UCSD-AML1 (cell line): ENCODE measurements around the gene DDX10.

Experiments used
- DNase-seq: peaks from one replicate; lab custom pipeline; 2025; ENCODE audit not compliant: unreplicated experiment; lab: John Stamatoyannopoulos, UW

DDX10 gene

DNA sequence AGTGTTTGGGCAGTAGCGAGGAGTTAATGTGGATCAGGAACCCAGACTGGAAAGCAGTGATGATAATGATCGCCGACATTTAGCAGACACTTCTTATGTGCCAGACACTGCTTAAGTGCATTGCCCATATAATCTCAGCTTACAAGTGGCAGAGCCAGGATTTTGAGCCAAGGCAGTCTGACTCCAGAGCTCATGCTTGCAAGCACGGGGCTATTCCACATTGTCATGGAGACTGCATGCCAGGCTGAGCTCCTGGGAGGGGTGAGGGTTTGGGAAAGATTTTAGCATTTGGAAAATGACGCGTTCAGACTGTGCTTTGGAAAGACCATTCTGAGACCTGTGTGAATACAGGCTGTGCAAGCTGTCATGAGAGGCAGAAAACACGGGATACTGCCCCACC lies 302.7 kb downstream of the DDX10 start:
- DNase-seq: no peak

DNA sequence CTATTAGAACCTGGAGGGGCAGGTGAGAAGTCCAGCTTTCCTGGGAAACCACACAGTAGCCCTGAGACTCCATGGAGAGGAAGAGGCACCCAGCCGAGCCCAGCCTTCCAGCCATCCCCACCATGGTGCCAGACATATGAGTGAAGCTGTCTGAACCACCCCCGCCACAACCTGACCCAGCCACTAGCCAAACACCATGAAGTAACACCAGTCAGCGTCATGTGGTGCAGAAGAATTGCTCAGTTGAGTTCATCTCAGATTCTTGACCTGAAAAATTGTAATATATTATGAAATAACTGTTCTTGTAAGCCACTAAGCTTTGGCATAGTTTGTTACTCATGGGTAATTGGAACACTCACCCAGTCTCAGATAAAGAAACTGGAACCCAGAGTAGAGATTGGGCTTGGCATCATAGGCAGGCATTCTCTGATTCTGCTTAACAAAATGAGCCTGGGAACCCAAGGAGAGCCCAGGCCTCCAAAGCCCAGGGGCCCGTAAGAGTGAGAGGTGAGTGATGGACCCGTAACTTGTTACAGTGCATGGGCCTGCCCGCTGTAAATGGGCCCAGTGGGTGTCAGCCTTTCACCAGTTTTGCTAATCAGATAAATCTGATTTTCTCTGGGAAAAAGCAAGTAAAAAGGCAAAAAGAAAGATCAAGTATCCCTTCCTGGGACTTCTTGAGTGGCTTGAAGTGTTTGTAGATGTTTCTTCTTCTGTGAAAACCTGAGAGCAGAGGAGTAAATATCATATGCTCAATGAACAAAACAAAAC lies 305.5 kb downstream of the DDX10 start:
- DNase-seq: no peak

DNA sequence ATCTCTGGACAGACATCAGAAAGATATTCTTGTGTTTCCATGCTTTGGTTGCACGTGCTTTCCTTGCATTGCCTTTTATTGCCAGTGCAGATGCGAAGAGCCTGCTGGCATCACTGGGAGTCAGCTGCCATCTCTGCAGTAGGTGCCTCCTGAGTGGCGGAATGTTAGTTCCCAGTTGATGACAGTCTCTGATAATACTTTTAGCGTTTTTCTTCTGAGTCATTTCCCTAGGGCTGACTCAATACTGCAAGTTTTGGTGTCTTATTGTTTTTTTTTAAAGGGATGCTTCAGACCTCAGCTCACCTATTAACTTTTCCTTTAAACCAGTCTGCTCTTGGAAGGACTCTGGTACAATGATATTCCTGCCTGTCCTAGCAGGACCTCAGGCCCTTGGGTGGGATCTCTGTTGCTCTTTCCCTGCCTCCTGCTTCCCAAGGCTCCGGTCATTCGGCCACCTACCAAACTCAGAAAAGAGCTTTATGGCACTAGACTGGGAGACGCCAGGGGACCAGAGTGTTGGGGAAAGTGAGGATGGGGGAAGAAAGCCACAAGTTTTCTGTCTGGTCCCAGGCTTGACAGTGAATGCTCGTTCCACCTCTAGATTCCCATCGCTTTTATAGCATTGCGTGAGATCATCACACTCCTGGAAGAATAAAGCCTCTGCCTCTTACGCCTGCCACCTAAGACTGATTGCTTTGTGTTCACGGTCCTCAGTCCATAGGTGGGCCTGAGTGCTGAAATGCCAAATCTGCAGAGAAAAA lies 308.7 kb downstream of the DDX10 start:
- no peak for DNase-seq

DNA sequence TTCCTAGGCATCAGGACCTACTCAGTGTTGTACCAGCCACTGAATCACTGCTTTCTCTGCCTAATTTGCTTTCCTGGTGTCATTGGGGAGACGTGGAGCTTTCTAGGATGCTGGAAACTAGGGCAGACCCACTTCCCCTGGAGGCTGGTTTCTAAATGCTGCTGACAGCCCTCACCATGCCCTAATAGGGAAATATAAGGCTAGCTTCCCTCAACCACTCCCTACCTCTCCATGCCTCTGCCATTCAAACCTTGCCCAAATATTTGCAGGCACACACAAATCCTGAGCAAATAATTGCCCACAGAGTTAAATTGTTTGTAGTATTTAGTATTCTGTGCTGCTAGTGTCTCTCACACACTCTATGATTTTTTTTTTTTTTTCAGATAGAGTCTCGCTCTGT lies 310.2 kb downstream of the DDX10 start:
- no peak for DNase-seq

DNA sequence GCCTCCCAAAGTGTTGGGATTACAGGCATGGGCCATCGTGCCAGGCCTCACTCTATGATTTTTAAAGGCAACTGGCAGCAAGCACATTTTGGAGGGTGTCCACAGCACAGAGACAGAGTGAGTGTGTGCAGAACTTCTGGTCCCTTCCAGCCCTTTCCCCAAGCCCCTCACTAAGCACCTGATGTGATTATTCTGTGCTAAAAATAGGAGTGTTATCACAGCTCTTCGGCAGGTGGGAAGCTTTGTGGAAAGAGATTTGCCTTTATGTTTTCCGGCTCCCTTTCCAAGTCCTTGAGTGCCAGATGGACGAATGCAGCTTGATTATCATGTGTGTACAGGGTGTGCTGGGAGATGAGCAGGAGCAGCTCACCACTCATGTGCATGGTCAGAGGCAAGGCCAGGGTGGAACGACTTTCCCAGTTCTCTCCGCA lies 310.8 kb downstream of the DDX10 start:
- no peak for DNase-seq

DNA sequence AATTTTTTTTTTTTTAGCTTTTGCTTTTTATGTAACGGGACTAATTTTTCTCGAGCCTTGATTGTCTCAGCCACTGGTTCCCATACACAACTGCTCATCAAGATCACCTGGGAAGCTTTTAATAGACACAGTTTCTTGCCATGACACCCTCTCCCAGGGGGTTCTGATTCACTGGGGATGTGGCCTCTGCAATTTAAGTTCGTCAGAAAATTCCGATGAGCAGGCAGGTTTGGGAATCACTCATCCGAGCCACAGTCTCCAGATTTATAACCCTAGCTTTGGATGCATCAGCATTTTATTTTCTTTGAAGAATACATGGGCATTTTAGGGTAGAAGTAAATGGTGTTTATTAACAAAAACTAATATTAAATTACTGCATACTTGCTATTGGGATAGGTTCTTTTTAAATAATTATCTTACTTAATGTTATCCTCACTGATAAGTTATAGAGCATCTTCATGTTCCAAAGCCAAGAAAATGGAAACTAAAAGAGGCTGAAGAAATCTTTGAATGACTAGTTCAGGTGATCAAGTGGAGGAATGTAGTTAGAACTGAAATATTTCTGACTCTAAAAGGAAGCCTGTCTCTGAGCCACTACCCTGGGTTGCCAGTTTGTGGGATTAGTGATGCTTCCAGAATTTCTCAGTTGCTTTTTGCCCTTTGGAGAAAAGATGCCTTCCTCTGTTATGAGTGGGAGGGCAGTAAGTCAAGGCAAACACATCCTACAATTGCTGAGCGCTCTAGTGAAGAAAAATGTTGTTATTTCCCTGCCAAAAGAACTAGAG lies 319.0 kb downstream of the DDX10 start:
- no peak for DNase-seq

DNA sequence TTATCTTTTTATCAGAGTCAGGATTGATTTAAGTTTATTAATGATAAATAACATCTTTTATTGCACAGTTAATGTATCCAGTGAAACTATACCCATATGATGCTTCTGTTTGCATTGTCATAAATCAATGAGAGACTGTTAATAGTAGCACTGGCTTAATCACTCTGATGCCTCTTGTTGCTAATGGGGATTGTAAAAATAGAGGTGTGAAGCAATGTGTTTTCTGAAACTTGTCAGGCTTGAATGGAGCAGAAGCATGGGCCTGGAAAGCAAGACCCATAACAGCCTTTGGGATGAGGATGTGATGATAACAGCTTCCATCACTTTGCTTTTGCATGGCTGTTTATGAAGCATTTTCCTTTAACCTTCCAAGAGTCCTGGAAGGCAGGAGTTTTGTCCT lies 319.7 kb downstream of the DDX10 start:
- DNase-seq: no peak

DNA sequence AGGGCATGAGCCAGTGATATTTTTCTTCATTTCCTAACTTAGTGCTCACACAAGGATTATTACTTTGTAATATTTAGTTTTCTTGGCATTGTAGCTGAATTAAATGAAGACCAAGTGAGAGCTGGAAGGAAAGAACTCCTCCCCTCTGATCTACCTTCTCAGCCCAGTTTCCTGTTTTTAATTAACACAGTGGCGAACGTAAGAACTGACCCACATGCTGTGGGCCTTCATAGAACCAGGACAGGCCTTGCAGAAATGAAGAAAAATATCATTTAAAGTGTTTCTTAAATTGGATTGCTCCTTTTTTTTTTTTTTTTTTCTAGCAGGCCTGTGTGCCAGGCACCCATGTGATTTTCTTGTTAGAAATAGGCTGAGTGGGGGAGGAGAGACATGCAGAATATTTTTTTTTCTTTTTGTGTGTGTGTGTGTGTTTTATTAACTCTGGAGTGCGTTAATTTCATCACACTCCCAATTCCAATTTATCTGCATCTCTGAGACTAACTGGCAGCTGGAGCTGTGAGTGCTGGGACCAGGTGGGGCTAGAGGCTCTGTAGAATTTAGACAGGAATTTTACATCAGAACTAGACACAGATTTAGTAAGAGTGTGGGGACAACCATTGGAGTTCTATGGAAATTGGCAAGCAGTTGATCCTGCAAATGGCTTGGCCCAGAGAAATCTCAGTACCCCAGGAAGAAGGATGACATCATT lies 320.5 kb downstream of the DDX10 start:
- DNase-seq: no peak

DNA sequence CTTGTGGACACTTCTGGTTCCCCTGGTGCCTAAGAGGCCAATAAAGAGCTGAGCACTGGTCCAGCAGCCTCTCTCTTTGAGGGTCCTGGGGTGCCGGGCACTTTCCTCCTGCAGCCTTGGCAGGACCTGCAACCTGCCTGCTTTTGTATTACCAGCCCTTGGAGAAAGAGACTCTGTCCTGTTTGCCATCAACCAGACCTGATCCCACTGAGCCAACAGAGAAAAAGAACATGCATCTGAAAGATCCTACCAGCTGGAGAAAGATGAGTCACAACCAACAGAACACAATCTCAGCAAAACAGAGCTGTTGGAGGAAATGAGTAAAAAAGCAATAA lies 321.0 kb downstream of the DDX10 start:
- no peak for DNase-seq
